ENCODE results near the gene PCK2.

GRCh38 chr14:24075485-24076301 lies 18.4 kb upstream of the PCK2 start:
- no peak for TF ChIP-seq MAZ (IDR thresholded peaks at IDR 0.05; ENCODE audit: borderline replicate concordance, low read depth, low read length)
- TF ChIP-seq, protein P1, sequence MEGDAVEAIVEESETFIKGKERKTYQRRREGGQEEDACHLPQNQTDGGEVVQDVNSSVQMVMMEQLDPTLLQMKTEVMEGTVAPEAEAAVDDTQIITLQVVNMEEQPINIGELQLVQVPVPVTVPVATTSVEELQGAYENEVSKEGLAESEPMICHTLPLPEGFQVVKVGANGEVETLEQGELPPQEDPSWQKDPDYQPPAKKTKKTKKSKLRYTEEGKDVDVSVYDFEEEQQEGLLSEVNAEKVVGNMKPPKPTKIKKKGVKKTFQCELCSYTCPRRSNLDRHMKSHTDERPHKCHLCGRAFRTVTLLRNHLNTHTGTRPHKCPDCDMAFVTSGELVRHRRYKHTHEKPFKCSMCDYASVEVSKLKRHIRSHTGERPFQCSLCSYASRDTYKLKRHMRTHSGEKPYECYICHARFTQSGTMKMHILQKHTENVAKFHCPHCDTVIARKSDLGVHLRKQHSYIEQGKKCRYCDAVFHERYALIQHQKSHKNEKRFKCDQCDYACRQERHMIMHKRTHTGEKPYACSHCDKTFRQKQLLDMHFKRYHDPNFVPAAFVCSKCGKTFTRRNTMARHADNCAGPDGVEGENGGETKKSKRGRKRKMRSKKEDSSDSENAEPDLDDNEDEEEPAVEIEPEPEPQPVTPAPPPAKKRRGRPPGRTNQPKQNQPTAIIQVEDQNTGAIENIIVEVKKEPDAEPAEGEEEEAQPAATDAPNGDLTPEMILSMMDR (IDR thresholded peaks at IDR 0.05) = no peak
- no peak for TF ChIP-seq POLR2A (IDR thresholded peaks at IDR 0.05; ENCODE audit: low read length)
- TF ChIP-seq, protein P2, sequence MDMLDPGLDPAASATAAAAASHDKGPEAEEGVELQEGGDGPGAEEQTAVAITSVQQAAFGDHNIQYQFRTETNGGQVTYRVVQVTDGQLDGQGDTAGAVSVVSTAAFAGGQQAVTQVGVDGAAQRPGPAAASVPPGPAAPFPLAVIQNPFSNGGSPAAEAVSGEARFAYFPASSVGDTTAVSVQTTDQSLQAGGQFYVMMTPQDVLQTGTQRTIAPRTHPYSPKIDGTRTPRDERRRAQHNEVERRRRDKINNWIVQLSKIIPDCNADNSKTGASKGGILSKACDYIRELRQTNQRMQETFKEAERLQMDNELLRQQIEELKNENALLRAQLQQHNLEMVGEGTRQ (IDR thresholded peaks at IDR 0.05) = no peak
- no peak for TF ChIP-seq RFX5 (IDR thresholded peaks at IDR 0.05)
- TF ChIP-seq CEBPB (IDR thresholded peaks at IDR 0.05) = no peak
- no peak for TF ChIP-seq JUNB (IDR thresholded peaks at IDR 0.05)
- TF ChIP-seq KDM5A (IDR thresholded peaks at IDR 0.05) = no peak
- TF ChIP-seq CHD4 (IDR thresholded peaks at IDR 0.05; ENCODE audit: borderline replicate concordance) = no peak
- no peak for TF ChIP-seq ELK1 (IDR thresholded peaks at IDR 0.05; ENCODE audit: low read depth, low read length)

Data from A549 (cell line).